PC-9 (cell line): ENCODE results near the gene SH3RF1.

Source experiments
- EZH2 ChIP-seq: fragments of 200-600 bp; sonication (generic); IDR thresholded peaks from 2 replicates; pipeline ENCODE4 v1.8.0; 2017; ENCODE audit warnings: antibody characterized with exemption, low read depth
- TF ChIP-seq, protein P1 (sequence below): fragments of 200-600 bp; sonication (generic); conservative IDR thresholded peaks from 2 replicates; pipeline ENCODE4 v1.6.1; 2017; ENCODE audit warnings: mixed run types, antibody characterized with exemption, mild to moderate bottlenecking, moderate library complexity

DNA sequence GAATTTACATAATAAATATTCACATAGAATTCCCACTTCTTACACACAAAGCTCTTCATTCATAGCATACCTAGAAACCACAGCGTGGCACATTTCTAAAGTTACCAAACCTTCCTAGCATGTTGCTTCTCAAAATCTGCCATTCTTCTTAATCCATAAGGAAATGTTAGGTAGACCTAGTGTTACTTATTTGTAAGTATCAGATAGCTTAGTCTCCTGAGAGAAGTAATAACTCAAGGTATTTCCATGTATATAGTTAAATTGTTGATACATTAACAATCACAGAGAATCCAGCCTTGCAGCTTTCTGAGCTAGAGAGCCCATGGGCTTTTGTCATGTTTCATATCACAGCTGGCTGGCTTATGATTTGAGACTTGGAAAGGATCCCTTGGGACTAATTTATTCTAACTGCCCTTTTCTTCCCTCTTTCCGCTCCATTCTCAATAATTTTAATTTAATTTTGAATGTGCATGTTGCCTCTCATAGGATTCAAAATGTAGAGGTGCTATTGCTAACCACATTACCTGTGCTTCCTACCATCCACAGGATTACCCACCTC lies 17.6 kb downstream of the SH3RF1 start:
- TF ChIP-seq, protein P1, sequence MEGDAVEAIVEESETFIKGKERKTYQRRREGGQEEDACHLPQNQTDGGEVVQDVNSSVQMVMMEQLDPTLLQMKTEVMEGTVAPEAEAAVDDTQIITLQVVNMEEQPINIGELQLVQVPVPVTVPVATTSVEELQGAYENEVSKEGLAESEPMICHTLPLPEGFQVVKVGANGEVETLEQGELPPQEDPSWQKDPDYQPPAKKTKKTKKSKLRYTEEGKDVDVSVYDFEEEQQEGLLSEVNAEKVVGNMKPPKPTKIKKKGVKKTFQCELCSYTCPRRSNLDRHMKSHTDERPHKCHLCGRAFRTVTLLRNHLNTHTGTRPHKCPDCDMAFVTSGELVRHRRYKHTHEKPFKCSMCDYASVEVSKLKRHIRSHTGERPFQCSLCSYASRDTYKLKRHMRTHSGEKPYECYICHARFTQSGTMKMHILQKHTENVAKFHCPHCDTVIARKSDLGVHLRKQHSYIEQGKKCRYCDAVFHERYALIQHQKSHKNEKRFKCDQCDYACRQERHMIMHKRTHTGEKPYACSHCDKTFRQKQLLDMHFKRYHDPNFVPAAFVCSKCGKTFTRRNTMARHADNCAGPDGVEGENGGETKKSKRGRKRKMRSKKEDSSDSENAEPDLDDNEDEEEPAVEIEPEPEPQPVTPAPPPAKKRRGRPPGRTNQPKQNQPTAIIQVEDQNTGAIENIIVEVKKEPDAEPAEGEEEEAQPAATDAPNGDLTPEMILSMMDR = no peak
- TF ChIP-seq EZH2 = no peak
